ENCODE measurements around the gene IL3. TPM values are rescaled to one million over a fixed set of nuclear protein-coding genes. Genes with fewer than 3 reads are reported as not detected.
A peak's percentile ranks its signal among the peaks of the same experiment; 100 is the strongest.

Gene IL3
- total RNA-seq, 1 donor from 2014 or later: not detected

DNA sequence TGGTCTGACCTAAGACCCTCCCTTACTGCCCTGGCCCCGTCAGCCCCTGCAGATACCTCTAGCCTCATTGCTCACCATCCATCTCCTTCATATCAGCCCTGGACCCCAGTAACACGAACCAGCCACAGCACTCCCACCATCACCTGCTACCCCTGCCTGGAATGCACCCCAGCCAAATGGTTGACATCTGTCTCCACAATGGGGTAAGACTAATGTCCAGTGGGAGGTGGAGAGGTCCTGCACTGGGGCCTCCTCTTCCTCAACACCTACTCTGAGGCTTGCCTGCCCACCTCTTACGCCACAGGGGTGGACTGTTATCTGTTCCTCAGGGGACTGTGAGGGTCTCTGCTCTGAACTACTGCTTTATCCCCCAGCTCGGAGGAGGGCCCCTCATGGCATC, 25.2 kb downstream of the IL3 start:
- no peak for DNase-seq (ENCODE audit: low spot score)
- Mint-ChIP-seq H3K4me1 (ENCODE audit: unreplicated experiment) (peaks cover 13% of the 10 kb centered on the region), H3K27ac (ENCODE audit: unreplicated experiment) (peak overlapping the region; percentile 30), H3K4me3 (ENCODE audit: unreplicated experiment) (no peak overlapping the region), H3K9me3 (ENCODE audit: unreplicated experiment) (no peaks in the 10 kb centered on the region), H3K36me3 (ENCODE audit: low read depth, unreplicated experiment) (no peaks in the 10 kb centered on the region), H3K27me3 (ENCODE audit: unreplicated experiment) (peaks cover 6% of the 10 kb centered on the region)
- TF ChIP-seq, protein P1, sequence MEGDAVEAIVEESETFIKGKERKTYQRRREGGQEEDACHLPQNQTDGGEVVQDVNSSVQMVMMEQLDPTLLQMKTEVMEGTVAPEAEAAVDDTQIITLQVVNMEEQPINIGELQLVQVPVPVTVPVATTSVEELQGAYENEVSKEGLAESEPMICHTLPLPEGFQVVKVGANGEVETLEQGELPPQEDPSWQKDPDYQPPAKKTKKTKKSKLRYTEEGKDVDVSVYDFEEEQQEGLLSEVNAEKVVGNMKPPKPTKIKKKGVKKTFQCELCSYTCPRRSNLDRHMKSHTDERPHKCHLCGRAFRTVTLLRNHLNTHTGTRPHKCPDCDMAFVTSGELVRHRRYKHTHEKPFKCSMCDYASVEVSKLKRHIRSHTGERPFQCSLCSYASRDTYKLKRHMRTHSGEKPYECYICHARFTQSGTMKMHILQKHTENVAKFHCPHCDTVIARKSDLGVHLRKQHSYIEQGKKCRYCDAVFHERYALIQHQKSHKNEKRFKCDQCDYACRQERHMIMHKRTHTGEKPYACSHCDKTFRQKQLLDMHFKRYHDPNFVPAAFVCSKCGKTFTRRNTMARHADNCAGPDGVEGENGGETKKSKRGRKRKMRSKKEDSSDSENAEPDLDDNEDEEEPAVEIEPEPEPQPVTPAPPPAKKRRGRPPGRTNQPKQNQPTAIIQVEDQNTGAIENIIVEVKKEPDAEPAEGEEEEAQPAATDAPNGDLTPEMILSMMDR (IDR thresholded peaks at IDR 0.05; ENCODE audit: unreplicated experiment): no peak

DNA sequence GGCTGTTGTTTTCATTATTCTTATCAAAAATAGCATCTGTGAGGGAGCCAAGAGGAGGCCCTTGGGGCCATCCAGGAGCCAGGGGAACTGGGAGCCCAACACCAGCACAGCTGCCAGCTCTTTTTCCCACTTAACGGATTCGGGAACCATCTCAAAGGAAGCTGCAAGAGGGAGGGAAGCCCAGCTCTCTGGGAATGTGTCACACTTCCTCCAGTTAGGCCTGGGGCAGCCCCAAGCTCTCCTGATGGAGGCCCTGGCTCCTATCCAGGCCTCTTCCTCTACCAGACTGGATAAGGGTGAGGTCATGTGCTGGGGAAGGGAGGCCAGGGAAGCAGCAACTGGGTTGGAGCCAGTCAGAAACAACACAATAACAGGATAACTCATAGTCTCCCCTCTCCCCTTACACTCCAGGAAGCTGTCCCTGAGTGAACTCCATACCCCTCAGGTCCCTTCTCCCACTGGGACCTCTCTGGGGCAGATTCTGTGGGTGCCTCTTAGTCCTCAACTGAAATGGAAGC, 25.9 kb downstream of the IL3 start:
- TF ChIP-seq, protein P1 (IDR thresholded peaks at IDR 0.05; ENCODE audit: unreplicated experiment): no peak
- H3K4me3 Mint-ChIP-seq (ENCODE audit: unreplicated experiment): no peak overlapping the region
- H3K9me3 Mint-ChIP-seq (ENCODE audit: unreplicated experiment): no peaks in the 10 kb centered on the region
- peaks cover 6% of the 10 kb centered on the region for H3K27me3 Mint-ChIP-seq (ENCODE audit: unreplicated experiment)
- H3K36me3 Mint-ChIP-seq (ENCODE audit: low read depth, unreplicated experiment): no peaks in the 10 kb centered on the region
- H3K27ac Mint-ChIP-seq (ENCODE audit: unreplicated experiment): no peak overlapping the region
- peaks cover 13% of the 10 kb centered on the region for H3K4me1 Mint-ChIP-seq (ENCODE audit: unreplicated experiment)
- no peak for DNase-seq (ENCODE audit: low spot score)

DNA sequence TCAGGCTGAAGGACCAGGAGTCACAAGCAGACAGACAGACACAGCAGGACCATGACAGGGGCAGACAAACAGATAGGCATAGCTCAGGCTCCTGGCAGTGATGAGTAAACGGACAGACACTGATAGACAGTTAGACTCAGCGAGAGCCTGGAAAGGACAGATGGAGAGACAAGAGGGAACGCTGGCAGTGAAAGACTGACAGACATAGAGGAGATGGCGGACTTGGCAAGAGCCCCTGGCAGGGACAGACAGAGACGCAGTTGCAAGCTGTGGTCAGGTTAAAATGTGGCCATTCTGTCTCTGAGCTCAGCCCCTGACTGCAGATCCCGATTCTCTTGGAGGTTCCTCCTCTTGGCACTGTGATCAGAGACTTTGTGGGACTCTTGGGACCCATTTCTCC, 26.7 kb downstream of the IL3 start:
- Mint-ChIP-seq H3K27me3 (ENCODE audit: unreplicated experiment) (peaks cover 6% of the 10 kb centered on the region), H3K27ac (ENCODE audit: unreplicated experiment) (no peak overlapping the region), H3K4me3 (ENCODE audit: unreplicated experiment) (no peak overlapping the region), H3K9me3 (ENCODE audit: unreplicated experiment) (no peaks in the 10 kb centered on the region), H3K36me3 (ENCODE audit: low read depth, unreplicated experiment) (no peaks in the 10 kb centered on the region), H3K4me1 (ENCODE audit: unreplicated experiment) (peaks cover 13% of the 10 kb centered on the region)
- no peak for DNase-seq (ENCODE audit: low spot score)
- TF ChIP-seq, protein P1 (IDR thresholded peaks at IDR 0.05; ENCODE audit: unreplicated experiment): no peak

DNA sequence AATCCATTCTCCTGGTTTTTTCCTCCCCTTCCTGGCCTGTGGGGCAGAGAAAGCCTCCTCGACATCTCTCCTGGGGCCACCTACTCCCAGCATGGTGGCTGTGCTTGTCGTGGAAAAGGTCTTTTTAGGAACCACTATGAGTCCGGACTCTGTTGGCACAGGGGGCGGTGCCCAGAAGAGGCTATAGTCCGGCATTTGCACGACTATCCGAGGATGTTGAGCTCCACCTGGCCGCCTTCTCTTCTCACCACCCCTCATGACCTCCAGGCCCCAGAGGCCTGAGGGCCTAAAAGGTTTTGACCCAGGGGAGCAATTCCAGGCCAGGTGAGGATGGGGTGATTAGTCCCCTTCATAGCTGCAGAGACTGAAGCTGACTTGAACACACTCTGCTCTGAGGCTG, 27.2 kb downstream of the IL3 start:
- H3K27me3 Mint-ChIP-seq (ENCODE audit: unreplicated experiment): peaks cover 6% of the 10 kb centered on the region
- no peaks in the 10 kb centered on the region for H3K36me3 Mint-ChIP-seq (ENCODE audit: low read depth, unreplicated experiment)
- peaks cover 13% of the 10 kb centered on the region for H3K4me1 Mint-ChIP-seq (ENCODE audit: unreplicated experiment)
- no peak overlapping the region for H3K4me3 Mint-ChIP-seq (ENCODE audit: unreplicated experiment)
- no peaks in the 10 kb centered on the region for H3K9me3 Mint-ChIP-seq (ENCODE audit: unreplicated experiment)
- no peak for DNase-seq (ENCODE audit: low spot score)
- TF ChIP-seq, protein P1 (IDR thresholded peaks at IDR 0.05; ENCODE audit: unreplicated experiment): no peak
- H3K27ac Mint-ChIP-seq (ENCODE audit: unreplicated experiment): no peak overlapping the region

DNA sequence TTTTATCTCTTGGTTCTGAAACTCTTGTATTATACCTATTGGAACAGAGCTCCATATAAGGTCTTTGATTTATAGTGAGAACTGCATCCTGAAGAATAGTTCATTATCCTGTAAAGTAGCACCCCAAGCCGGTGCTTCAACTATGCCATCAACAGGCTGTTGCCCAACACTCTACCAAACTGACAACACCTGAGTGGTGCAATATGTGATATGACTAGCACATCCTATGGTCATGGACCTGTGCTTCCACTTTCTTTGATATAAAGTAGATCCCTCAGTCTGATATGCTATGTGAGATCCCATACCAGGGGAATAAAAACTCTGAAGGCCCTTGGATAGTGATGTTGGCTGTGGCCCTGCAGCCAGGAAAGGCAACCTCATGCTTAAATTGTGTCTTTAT, 28.9 kb downstream of the IL3 start:
- Mint-ChIP-seq H3K27ac (ENCODE audit: unreplicated experiment) (no peak overlapping the region), H3K27me3 (ENCODE audit: unreplicated experiment) (peaks cover 6% of the 10 kb centered on the region), H3K4me1 (ENCODE audit: unreplicated experiment) (peaks cover 13% of the 10 kb centered on the region), H3K4me3 (ENCODE audit: unreplicated experiment) (no peak overlapping the region), H3K9me3 (ENCODE audit: unreplicated experiment) (no peaks in the 10 kb centered on the region), H3K36me3 (ENCODE audit: low read depth, unreplicated experiment) (no peaks in the 10 kb centered on the region)
- TF ChIP-seq, protein P1 (IDR thresholded peaks at IDR 0.05; ENCODE audit: unreplicated experiment): no peak
- DNase-seq (ENCODE audit: low spot score): no peak
